OCI-LY1 (cell line): ENCODE measurements around the gene SAP30L.

ENCODE experiments used
- H2AFZ ChIP-seq: fragments of 200-600 bp; sonication (generic), shearing (Covaris generic); 2 replicates; pipeline ENCODE4 v1.6.0; 2014; ENCODE audit warnings: antibody characterized with exemption, mild to moderate bottlenecking, low read length
- H3F3A ChIP-seq: fragments of 200-600 bp; sonication (generic), shearing (Covaris generic); 2 replicates; pipeline ENCODE4 v1.6.0; 2014; ENCODE audit warnings: mild to moderate bottlenecking, antibody characterized with exemption, low read length, moderate library complexity; ENCODE audit not compliant: insufficient read depth
- H3K27ac ChIP-seq: fragments of 200-600 bp; sonication (generic); 2 replicates; pipeline ENCODE4 v1.5.1; 2014; ENCODE audit warnings: low read length, mixed run types, mild to moderate bottlenecking, low read depth; ENCODE audit not compliant: poor library complexity, severe bottlenecking
- H3K27me3 ChIP-seq: fragments of 200-600 bp; sonication (generic); 2 replicates; pipeline ENCODE4 v1.6.0; 2014; ENCODE audit warnings: antibody characterized with exemption, mild to moderate bottlenecking, low read length, moderate library complexity; ENCODE audit not compliant: insufficient read depth
- H3K36me3 ChIP-seq: fragments of 200-600 bp; sonication (generic); 2 replicates; pipeline ENCODE4 v1.6.1; 2014; ENCODE audit warnings: mild to moderate bottlenecking, antibody characterized with exemption, low read length, moderate library complexity, mixed read lengths; ENCODE audit not compliant: insufficient read depth
- H3K4me1 ChIP-seq: fragments of 200-600 bp; sonication (generic); 2 replicates; pipeline ENCODE4 v1.5.1; 2014; ENCODE audit warnings: mild to moderate bottlenecking, low read length, moderate library complexity; ENCODE audit not compliant: insufficient read depth, severe bottlenecking
- H3K4me2 ChIP-seq: fragments of 200-600 bp; sonication (generic), shearing (Covaris generic); 2 replicates; pipeline ENCODE4 v1.6.1; 2014; ENCODE audit warnings: low read length
- H3K4me3 ChIP-seq: fragments of 200-600 bp; sonication (generic); 2 replicates; pipeline ENCODE4 v1.5.1; 2014; ENCODE audit warnings: low read length, low read depth, mild to moderate bottlenecking, mixed read lengths; ENCODE audit not compliant: poor library complexity, severe bottlenecking
- H3K79me2 ChIP-seq: fragments of 200-600 bp; shearing (Covaris generic); 2 replicates; pipeline ENCODE4 v1.6.1; 2016; ENCODE audit warnings: mixed run types, low read length, mixed read lengths; ENCODE audit not compliant: insufficient read depth
- H3K9ac ChIP-seq: fragments of 200-600 bp; sonication (generic), shearing (Covaris generic); 2 replicates; pipeline ENCODE4 v1.6.1; 2014; ENCODE audit warnings: mild to moderate bottlenecking, low read length, mixed read lengths
- H3K9me2 ChIP-seq: fragments of 200-600 bp; sonication (generic), shearing (Covaris generic); 2 replicates; pipeline ENCODE4 v1.6.1; 2014; ENCODE audit warnings: low read depth, mild to moderate bottlenecking, low read length, mixed read lengths
- H3K9me3 ChIP-seq: fragments of 200-600 bp; shearing (Covaris generic); 2 replicates; pipeline ENCODE4 v1.6.1; 2014; ENCODE audit warnings: low read length, mixed read lengths
- H4K20me1 ChIP-seq: fragments of 200-600 bp; sonication (generic), shearing (Covaris generic); 2 replicates; pipeline ENCODE4 v1.6.0; 2016; ENCODE audit warnings: mild to moderate bottlenecking, low read length; ENCODE audit not compliant: insufficient read depth
- CTCF ChIP-seq: fragments of 200-600 bp; sonication (generic), shearing (Covaris generic); IDR thresholded peaks from 2 replicates; pipeline ENCODE4 v1.5.1; 2017; ENCODE audit warnings: mild to moderate bottlenecking, antibody characterized with exemption, low read length, moderate library complexity, mixed read lengths
- EZH2 ChIP-seq: fragments of 200-600 bp; sonication (generic), shearing (Covaris generic); IDR thresholded peaks from 2 replicates; pipeline ENCODE4 v1.8.0; 2017; ENCODE audit warnings: borderline replicate concordance, mixed run types, mild to moderate bottlenecking, antibody characterized with exemption, low read length, moderate library complexity, mixed read lengths

Gene SAP30L

DNA sequence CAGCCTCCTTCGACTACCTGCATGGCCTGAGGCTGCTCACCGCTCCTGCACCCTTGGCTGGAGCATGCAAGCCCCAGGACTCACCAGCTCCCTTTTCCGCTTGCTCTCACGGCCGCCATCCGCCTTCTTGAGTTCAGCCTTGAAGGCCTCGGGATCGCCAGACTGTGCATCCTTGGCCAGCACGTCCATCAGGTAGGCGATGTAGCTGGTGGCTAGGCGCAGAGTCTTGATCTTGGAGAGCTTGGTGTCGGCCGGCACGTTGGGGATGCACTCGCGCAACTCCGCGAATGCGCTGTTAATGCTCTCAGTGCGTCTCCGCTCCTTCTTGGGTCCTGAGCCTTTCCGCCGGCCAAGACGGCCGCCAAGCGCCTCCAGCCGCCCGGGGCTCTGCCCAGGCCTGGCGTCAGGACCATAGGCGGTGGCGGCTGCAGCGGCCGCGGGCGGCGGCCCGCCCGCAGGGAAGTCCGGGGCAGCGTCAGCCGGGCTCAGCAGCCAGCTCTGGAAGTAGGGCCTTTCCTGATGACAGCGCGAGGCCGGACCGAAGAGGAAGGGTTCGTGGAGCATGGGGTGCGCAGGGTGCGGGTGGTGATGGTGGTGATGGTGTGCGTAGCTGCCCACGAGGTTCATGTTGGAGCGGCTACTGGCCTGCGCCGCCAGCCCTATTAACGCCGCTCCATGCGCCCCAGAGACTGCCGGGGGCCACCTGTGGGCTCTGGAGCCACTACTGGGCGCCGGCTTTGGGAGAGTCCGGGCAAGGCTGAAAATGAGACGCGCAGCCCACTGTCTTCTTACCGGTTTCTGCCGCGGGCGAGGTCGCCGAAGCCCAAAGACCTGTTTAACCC, 31.8 kb downstream of the SAP30L start:
- H3K4me3 ChIP-seq = no peak overlapping the region

DNA sequence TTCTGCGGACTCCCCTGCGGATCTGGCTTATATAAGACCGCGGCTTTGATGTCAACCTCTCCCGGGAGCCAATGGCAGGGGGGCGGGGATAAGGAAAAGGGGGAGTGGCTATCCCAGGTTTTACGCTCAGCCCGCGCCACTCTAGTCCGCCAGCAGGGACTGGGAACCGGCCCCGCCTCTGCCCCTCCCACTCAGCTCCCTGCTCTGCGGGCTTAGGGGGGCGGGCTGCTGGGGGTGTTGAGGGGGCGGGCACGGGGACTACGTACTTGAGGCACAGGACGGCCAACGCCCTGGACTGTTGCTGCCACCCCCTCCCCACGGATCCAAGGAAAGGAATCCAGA, 32.4 kb downstream of the SAP30L start, which contains the start of gene HAND1:
Gene HAND1 (minus strand): TSS at position 4 of the 342 bp plus-strand sequence. CDS start 219 bp downstream, outside the sequence.
- H3K9me2 ChIP-seq = no peaks in the 10 kb centered on the region
- TF ChIP-seq CTCF = no peak
- TF ChIP-seq EZH2 = no peak
- H3F3A ChIP-seq = no peaks in the 10 kb centered on the region
- no peak within 1 kb of the TSS for H2AFZ ChIP-seq
- H3K27me3 ChIP-seq = no peaks in the 10 kb centered on the region
- no peak within 1 kb of the TSS for H3K4me2 ChIP-seq
- no peaks in the 10 kb centered on the region for H4K20me1 ChIP-seq
- H3K36me3 ChIP-seq = no peaks in the 10 kb centered on the region
- no peaks in the 10 kb centered on the region for H3K9me3 ChIP-seq
- H3K79me2 ChIP-seq = no peaks in the 10 kb centered on the region
- H3K4me1 ChIP-seq = no peaks in the 10 kb centered on the region
- H3K27ac ChIP-seq = no peak within 1 kb of the TSS
- no peak within 1 kb of the TSS for H3K4me3 ChIP-seq
- H3K9ac ChIP-seq = no peak within 1 kb of the TSS

More for the DNA sequence above, 31.8 kb downstream of the SAP30L start:
- Histone ChIP-seq H3K9ac (no peak overlapping the region), H3K27me3 (no peaks in the 10 kb centered on the region), H2AFZ (no peak overlapping the region), H3K79me2 (no peaks in the 10 kb centered on the region), H3K4me1 (no peaks in the 10 kb centered on the region), H3K4me2 (no peak overlapping the region), H3F3A (no peaks in the 10 kb centered on the region), H3K27ac (no peak overlapping the region), H3K9me2 (no peaks in the 10 kb centered on the region), H3K9me3 (no peaks in the 10 kb centered on the region), H4K20me1 (no peaks in the 10 kb centered on the region), H3K36me3 (no peaks in the 10 kb centered on the region)
- no peak for TF ChIP-seq EZH2
- no peak for TF ChIP-seq CTCF

DNA sequence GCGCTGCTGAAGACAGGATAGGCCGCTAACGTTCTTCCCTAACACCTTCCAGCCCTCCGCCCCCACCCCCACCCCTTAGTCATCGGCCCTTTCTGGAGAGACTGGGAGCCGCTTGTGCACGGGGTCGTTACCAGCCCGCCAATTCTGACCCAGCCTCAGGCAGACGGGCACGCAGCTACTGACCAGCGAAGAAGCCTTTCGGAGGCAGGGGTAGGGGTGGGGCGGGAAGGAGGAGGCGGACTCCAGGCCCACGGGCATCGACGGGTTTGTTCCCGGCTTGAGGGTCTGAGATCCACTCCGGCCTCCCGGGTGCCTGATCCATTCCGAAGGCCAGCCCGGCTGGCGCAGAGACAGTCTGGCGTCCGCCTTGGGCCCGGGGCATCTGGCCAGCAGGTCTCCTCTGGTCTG, 33.0 kb downstream of the SAP30L start:
- Histone ChIP-seq H4K20me1 (no peaks in the 10 kb centered on the region), H3K79me2 (no peaks in the 10 kb centered on the region), H3K27ac (no peak overlapping the region), H3F3A (no peaks in the 10 kb centered on the region), H3K4me2 (no peak overlapping the region), H3K9ac (no peak overlapping the region), H3K4me3 (no peak overlapping the region), H2AFZ (no peak overlapping the region), H3K36me3 (no peaks in the 10 kb centered on the region), H3K4me1 (no peaks in the 10 kb centered on the region), H3K9me2 (no peaks in the 10 kb centered on the region), H3K27me3 (no peaks in the 10 kb centered on the region), H3K9me3 (no peaks in the 10 kb centered on the region)
- TF ChIP-seq EZH2 = no peak
- TF ChIP-seq CTCF = no peak
